HG03103 (cell line): Measurements from ENCODE around the gene CD81.
"Not testable (repeated sequence)": the region's sequence is repeated elsewhere in the genome, so short reads cannot be mapped to it uniquely, and the experiment has no call there.

Source experiments
- ATAC-seq: cut with Tn5 transposase; IDR thresholded peaks from one replicate; pipeline ENCODE4 v1.9.1; 2021; ENCODE audit warnings: low read depth; ENCODE audit not compliant: unreplicated experiment

The CD81 gene

GRCh38 chr11:2376751-2377451, at the start of gene CD81:
Gene CD81, plus strand, starts transcription at chr11:2377310. Its CDS starts 240 bp downstream, at chr11:2377550.
- no peak for ATAC-seq

GRCh38 chr11:2328021-2328420, 49.1 kb upstream of the CD81 start:
- no peak for ATAC-seq

- no peak for ATAC-seq
These were observed 48.3 kb upstream of the CD81 start for GRCh38 chr11:2328656-2329354.

GRCh38 chr11:2329551-2329950, 47.6 kb upstream of the CD81 start:
- no peak for ATAC-seq

- ATAC-seq = no peak
These were observed 46.4 kb upstream of the CD81 start for GRCh38 chr11:2330696-2331095.

GRCh38 chr11:2331404-2331803, 45.7 kb upstream of the CD81 start:
- no peak for ATAC-seq

GRCh38 chr11:2332569-2332968, 44.5 kb upstream of the CD81 start:
- ATAC-seq = not testable (repeated sequence)

GRCh38 chr11:2333486-2334205, 43.5 kb upstream of the CD81 start:
- not testable (repeated sequence) for ATAC-seq

GRCh38 chr11:2335286-2335685, 41.8 kb upstream of the CD81 start:
- ATAC-seq = not testable (repeated sequence)

- not testable (repeated sequence) for ATAC-seq
These were observed 38.4 kb upstream of the CD81 start for GRCh38 chr11:2338760-2339159.

- ATAC-seq = no peak
These were observed 34.6 kb upstream of the CD81 start for GRCh38 chr11:2342557-2342956.

- no peak for ATAC-seq
These were observed 34.1 kb upstream of the CD81 start for GRCh38 chr11:2342981-2343380.

GRCh38 chr11:2343502-2343901, 33.6 kb upstream of the CD81 start:
- ATAC-seq = no peak

- no peak for ATAC-seq
These were observed 32.1 kb upstream of the CD81 start for GRCh38 chr11:2345050-2345449.

- ATAC-seq = no peak
These were observed 31.1 kb upstream of the CD81 start for GRCh38 chr11:2346014-2346413.

- ATAC-seq = no peak
These were observed 30.4 kb upstream of the CD81 start for GRCh38 chr11:2346586-2347307.

- ATAC-seq = no peak
These were observed 29.7 kb upstream of the CD81 start for GRCh38 chr11:2347308-2347830.

- ATAC-seq = no peak
These were observed 28.1 kb upstream of the CD81 start for GRCh38 chr11:2348986-2349385.

GRCh38 chr11:2351701-2352100, 25.4 kb upstream of the CD81 start:
- no peak for ATAC-seq

- no peak for ATAC-seq
These were observed 24.7 kb upstream of the CD81 start for GRCh38 chr11:2352420-2352819.
